Measurements from ENCODE around the gene MDC1. TPM values are rescaled to one million over a fixed set of nuclear protein-coding genes. Genes with fewer than 3 reads are reported as not detected.

MDC1 gene
- total RNA-seq, 1 donor from 2014 or later: 16.4 TPM

DNA sequence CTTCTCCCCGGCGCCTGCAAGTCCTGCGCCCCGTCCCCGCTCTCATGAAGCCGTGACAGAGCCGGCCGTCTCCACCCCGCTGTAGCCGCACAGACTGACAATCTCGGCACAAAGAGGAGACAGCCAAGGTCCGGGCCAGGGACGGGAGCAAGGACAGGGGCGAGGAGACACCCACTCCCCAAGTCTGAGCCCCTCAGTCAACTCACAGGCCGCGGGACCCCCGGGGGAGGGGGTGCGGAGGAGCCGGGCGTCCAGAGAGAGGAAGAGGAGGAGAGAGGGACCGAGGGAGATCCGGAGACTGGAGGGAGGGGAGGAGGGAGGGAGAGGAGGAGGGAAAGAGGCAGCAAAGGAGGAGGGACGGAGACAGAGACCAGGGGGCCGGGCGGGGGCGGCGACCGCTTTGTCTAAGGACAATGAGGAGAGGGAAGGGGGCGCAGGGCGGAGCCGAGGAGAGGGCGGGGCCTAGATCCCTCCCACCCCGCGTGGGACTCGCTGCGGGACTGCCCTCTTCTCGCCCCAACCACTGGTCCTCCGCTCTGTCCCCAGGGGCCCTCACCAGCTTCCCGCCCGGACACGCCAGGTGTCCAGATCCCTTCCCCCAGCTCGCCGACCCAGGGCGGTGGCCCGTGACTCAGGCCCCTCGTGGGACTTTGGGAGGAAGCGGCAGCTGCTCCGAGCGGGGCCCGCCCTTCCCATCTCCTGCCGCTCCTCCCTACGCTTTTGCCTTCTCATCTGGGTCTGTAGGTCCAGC lies 30.0 kb downstream of the MDC1 start:
- ATAC-seq (ENCODE audit: poor library complexity) (peak; percentile 77), DNase-seq (peak; percentile 99)
- intact Hi-C loops (cut with DNase I): no loop called here

DNA sequence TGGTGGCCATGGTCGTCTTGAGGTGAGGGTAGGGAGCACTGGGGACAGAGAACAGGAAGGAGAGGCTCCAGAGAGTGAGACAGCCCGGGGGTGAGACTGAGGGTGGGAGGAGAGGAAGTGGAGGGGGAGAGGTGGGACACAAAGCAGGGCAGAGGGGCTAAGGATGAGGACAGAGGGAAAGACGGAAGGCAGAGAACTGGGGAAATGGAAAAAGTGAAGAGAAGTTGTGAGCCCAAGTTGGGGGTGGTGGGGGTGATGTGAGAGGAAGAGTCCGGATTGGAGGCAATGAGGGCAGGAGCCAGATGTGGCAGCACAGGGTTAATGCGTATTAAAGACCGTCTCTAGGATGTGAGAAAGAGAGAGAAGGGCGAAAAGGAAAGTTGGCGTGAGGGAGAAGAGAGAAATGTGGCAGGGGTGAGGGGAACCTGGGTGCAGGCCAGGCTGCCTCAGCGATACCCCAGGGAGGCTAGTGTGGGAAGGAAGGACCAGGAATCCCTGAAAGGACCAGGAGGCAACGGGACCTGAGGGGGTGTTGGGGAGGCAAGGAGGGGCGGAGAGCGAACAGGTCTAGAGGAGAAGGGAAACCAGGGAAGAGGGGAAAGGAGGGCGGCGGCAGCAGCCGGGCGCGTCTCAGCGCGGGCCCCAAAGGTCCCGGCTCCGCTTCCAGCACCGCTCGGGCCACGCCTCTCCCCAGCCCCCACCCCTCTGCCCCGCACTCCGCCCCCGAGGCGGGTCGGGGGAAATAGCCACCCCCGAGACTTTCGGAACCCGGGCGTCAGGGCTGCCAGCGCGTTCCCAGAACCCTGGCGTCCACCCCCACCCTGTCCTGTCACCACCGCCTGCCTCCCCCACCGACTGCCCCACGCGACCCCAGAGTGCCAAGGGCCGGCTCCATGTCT lies 30.8 kb downstream of the MDC1 start, which contains the start of gene PPP1R18:
Gene PPP1R18, minus strand, starts transcription at position 637 of the 899 bp plus-strand sequence. Its CDS starts 627 bp downstream, at position 10.
- DNase-seq: peak; percentile 91
- peak; percentile 67 for ATAC-seq (ENCODE audit: poor library complexity)
- intact Hi-C loops (cut with DNase I): no loop called here

DNA sequence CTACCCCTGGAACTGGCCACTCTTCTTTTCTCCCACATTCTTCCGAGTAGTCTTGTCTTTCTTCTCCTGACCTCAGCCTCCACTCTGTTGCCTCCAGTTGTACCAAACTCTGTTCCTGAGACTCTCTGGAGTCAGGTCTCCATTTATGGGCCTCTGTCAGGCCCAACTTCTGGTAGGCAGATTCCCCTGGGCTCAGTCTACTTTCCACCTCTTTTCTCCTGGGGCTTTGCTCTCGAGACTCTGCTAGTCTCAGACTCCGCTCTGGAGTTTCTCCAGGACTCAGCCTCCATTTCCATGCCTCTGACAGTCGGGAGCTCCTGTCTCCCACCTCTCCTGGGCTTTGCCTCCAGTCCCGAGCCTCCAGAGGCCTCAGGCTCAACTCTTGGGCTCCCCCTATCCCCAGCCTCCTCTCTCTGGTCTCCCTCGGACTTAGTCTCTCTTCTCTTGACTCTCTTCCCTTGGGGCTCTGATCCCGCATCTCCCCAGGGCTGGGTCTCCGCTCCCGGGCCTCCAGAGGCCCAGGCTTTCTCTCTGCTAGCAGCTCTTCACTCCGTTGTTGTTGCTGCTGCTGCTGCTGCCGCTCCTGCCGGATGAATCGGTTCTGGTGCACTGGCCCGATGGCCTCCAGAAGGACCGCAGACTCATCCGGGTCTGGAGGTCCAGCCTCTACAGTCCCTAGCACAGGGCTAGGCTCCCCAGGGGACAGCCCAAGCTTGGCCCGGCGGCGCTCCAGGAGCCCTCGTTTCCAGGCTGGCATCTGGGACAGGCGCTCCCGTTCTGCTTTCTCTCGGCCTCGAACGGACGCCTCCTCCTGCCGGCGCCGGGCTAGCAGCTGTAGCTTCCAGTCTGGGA lies 31.7 kb downstream of the MDC1 start:
- intact Hi-C loops (cut with DNase I): no loop called here
- no peak for DNase-seq
- ATAC-seq (ENCODE audit: poor library complexity): no peak

DNA sequence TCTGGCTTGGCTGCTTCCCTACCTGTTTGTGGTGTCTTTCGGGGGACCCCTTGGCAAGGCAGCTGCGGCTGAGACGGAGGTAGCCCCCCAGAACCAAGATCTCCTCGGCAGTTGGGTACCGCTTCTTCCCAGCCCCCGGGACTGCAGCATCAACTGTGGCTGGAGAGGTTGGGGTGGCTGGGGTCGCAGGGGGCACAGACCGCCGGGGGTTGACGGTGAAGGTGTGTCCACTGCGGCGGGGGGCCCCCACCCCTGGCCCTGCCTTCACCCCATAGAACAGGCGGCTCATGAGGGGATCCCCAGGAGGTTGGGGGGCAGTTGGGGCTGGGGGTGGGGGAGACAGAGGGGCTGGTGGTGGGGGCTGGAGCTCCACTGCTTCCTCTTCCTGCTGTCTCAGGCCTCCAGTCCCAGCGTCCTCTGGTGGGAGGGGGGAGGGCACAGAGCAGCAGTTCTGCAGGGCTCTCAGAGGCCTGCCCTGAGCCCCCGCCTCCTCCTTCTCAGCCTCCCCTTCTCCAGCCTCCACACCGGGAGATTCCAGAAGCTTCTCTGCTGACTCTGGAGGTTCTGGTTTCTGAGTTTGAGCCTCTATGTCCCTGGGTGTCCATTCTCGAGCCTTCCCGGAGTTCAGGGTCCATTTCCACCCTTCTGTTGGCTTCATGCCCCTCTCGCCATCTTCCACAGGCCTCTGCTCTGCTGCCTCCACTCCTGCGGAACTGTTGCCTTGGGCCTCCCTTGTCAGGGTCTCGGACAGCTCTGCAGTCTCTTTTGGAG lies 32.5 kb downstream of the MDC1 start:
- no peak for ATAC-seq (ENCODE audit: poor library complexity)
- intact Hi-C loops (cut with DNase I): no loop called here
- peak; percentile 79 for DNase-seq

DNA sequence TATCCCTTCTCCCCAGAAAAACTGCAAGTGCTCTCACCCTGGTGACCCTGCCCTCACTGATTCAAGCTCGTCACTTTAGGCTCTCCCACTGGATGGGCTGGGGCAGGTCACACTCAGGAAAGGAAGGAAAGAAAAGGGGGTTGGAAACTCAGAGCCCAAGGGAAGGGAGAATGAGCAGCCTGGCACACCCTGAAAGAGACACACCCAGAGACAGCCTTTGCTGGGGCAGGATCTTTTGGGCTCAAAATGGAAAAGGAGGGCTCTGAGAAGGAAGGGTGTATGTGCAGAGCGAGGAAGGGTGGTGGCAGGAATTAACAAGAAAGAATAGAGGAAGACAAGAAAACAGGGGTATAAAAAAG lies 33.1 kb downstream of the MDC1 start:
- no peak for ATAC-seq (ENCODE audit: poor library complexity)
- no peak for DNase-seq
- intact Hi-C loops (cut with DNase I): no loop called here

DNA sequence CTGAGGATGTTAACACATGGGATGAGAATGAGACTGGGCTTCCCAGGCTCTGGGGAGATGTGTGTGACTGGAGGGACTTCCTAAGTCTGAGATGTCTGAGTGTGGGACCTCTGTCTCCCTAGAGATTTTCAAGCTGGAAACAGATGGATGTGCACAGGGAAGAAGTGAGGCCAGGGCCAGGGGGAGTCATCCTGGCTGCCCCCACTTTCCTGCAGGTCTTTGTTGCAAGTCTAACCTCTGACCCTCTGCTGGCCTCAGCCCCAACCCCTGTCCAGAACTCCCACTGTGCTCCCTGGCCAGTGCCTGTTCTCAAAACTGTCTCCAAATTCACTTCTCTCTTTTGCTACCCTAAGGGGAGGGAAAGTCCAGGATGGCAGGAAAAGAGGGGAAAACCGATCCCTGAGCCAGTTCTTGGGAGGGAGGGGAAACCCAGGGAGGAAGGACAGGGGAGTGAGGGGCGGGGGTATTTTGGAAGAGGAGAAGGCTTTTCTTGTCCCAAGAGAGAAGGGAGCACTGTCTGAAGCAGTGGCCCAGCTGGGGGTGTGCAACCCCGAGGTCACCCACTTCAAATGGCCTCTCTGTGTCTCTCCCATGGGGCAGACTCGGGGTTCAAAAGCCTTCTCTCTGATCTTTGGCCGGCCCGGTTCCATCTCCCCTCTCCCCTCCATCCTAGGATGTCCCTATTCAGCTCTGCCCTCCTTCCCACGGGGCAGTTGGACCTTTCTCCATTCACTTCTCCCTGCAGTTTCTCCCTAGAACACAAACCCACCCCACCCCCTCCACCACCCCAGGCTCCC lies 33.7 kb downstream of the MDC1 start:
- intact Hi-C loops (cut with DNase I): no loop called here
- DNase-seq: no peak
- ATAC-seq (ENCODE audit: poor library complexity): no peak

DNA sequence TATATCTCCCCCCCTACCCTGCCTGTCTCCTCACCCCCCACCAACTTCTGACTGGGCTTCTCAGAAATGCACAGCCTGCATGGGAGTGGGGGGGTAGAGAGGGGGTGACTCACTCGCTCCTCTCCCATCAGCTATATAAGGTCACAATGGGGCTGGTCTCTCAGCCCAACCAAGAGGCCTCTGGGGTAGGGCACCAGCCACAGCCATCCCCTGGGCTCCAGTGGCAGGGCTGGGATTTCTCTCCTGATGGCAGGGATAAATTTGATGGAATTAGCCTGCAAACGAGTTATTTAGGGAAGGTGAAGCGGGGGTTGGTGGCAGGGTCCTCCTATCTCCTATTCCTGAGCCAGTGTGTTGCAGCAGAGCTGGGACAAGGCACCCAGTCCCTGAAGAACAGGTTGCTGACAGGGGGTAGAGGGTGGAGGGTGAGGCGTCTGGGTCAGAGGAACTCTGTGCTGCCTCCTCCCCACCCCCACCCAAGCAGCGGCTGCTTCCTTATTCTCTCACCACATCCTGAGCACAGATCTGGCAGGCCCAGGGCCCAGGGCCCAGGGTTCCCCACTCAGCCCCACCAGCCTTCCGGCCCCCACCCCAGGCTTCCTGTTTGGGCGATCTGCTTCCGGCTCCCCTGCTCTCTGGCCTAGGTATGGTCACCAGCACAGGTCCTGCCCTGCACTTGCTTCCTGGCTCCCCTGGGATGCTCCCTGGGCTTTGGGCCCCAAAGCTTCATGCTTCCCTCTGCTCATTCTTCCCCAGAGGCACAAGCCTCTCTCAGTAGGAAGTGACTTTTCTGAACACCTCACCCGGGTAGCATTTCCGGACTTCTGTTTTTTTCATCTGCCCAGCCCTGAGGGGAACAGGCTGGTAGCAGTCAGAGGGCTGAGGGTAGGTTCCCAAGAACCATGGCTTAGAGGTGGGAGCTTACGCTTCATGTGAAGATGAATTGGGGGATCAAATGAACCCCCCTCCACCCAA lies 34.7 kb downstream of the MDC1 start:
- DNase-seq: peak; percentile 91
- intact Hi-C loops (cut with DNase I): no loop called here
- ATAC-seq (ENCODE audit: poor library complexity): peak; percentile 18

DNA sequence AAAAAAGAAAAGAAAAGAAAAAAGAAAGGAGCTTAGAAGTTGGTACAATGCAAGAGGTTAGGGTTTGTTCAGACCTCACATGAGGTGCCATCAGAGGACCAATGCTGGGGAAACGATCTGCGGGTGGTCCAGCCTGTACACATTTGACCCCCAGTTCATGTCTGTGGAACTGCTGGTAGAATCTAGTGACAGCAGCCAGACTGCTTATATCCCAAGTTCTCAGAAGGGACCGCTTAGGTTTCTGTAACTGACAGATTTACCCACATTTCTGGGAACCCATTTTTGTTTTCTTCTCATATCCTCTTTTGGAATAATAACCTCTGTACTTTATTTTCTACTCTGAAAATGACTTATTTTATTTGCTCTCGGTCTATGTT lies 35.3 kb downstream of the MDC1 start:
- DNase-seq: no peak
- ATAC-seq (ENCODE audit: poor library complexity): no peak
- intact Hi-C loops (cut with DNase I): no loop called here

DNA sequence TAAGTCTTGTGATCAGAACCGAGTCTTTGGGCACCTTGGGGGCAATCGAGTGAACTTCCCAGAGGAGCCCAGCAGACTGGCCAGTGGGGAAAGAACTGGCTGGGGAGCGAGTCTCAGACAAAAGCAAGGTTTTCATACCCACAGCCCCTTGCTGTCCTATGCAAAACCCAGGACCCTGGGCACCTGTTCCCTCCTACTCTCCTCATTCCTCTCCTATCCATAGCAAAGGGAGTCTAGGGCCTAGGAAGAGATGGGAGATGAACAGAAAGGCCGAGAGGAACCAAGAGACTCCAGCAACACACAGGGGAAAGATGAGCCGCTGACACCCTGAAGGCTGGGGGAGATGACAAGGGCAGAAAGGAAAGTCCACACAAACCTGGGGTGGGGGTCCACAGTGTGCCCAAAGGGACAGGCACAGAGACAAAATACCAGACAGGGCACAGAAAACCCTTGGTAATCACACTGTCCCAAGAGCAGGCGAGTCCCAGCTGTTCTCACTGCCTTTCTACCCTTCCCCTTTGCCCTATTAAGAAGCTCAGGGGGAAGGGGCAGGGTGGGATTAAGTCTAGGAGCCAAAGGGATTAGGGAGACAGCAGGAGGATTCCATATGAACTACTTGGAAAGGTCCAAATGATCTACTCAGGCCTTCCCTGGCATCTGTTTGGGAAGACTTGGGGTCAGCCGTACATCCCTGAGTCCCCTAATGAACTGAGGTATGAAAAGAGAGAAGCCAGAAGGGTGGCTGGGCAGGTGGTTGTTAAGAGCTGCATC lies 37.1 kb downstream of the MDC1 start:
- intact Hi-C loops (cut with DNase I): loop anchor here (2.0 to 10.0 kb wide), 2 partner anchors 43 to 205 kb away; partner anchors contain the start of gene DDR1
- no peak for DNase-seq
- ATAC-seq (ENCODE audit: poor library complexity): no peak

DNA sequence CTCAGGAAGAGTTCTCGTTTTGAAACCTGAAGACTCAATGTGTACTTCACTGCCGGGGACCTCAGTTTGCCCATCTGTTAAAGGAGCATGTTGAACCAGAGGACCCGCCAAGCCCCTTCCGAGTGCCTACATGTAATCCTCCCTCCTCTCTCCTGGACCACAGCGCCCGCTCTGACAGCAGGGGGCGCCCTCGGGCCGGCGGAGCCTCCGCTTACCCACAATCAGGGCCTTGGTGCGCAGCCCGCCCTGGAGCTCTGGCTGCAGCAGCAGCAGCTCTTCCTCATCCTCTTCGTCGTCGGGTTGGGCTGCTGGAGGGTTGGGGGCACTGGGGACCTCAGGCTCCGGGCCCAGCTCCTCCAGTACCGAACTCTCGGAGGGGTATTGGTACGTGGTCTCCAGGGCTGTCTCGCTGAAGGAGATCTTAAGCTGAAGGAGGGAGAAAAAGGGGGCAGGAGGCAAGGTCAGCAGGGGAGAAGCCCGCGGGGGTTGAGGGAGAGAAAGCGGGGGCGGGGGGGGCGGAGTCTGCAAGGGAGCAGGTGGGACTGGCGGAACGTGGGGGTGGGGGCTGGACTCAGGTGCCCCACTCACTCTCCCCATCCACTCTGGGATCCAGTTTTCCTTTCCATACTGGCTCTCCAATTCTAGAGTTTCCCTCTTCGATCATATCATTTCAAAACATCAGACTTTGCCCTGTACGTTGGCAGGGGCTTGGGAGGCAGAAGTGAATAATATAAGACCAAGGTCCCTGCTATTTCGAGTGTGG lies 37.9 kb downstream of the MDC1 start:
- ATAC-seq (ENCODE audit: poor library complexity): peak; percentile 87
- intact Hi-C loops (cut with DNase I): loop anchor here (2.0 to 10.0 kb wide), 2 partner anchors 44 to 206 kb away; partner anchors contain the start of gene DDR1
- peak; percentile 92 for DNase-seq

DNA sequence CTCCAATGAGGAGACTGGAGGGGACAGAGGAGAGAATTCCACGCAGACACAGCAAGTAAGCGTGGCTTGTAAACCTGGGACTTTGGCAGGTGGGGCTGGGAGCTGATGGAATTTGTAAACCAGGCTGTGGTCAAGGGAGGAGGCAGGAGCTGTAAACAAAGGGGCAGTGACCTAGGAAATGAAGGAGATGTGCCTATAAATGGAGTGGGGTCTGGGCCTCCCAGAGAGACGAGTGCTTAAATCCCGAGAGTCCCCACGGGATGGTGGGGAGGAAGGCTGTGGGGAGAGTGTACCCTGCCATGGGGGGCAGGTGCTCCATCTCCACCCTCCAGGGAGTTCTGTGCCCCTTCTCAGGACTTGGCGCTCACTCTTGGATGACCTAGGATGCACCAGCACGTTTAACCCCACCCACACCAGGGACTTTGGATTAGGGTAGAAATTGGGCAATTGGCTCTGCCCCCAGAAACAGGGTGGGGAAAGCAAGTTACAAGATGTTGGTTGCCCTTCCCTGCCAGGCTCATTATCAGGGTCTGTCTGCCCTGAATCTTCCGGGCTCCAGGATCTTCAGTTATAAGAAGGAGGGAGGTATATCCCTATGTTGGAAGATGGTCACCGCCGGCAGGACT lies 40.3 kb downstream of the MDC1 start:
- ATAC-seq (ENCODE audit: poor library complexity) (no peak), DNase-seq (no peak)
- intact Hi-C loops (cut with DNase I): loop anchor here (10.0 kb wide), 1 partner anchor 208 kb away; the partner anchor contains the start of gene DDR1

DNA sequence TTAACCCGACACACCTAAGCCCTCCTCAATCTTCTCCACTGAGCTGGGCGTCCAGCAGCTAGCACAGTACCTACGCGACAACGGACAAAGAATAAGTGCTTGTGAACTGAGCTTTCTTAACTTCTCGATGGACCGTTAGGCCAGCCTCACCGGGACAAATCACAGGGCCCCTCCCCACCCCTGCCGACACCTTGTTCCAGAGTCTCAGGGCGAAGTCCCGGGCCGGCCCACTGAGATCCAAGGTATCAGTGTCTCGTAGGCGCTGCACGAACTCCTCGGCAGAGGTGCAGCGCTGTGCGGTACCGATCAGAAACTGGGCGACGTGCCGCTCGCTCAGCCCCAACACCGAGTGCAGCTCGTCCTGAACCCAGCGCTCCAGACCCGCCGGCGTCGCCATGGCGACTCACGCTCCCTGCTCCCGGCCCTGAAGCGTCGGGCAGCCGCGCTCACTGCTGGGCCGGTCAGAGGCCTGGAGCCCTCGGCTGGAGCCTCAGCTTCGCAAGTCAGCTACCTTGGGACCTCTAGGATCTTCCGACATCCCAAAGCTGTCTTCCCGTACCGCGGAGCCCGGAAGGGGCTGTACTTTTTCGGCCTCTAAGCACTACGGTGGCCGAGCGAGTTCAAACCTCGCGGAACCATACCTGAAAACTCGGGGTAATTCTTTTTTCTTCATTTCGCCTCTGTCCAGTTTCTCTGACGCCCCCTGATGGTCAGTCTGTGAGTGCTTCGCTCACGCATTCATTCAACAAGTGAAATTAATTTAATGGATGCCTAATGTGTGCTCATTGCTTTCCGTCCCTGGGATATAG lies 44.4 kb downstream of the MDC1 start, which contains the start of gene DHX16:
Gene DHX16, minus strand, starts transcription at position 562 of the 809 bp plus-strand sequence. Its CDS starts 165 bp downstream, at position 397.
- ATAC-seq (ENCODE audit: poor library complexity): peak; percentile 95

More for the DNA sequence above, 44.4 kb downstream of the MDC1 start, which contains the start of gene DHX16:
- peak; percentile 98 for DNase-seq
- intact Hi-C loops (cut with DNase I): loop anchor here (10.0 kb wide), 1 partner anchor 212 kb away; the partner anchor contains the start of gene DDR1

Measured in Right ventricle myocardium superior (tissue), 1 donor.